Activated T-cell treated with anti-CD3 and anti-CD28 coated beads, Interleukin-2, amount 50 U/mL, for 48 hours (primary cell): Measurements from ENCODE around the gene DNM3.
"Not testable (repeated sequence)": the region's sequence is repeated elsewhere in the genome, so short reads cannot be mapped to it uniquely, and the experiment has no call there.

Experiments used
- DNase-seq, 2 experiments: peaks; one replicate each; pipeline ENCODE4 v3.0.0-alpha.2; 2020

The DNM3 gene

DNA sequence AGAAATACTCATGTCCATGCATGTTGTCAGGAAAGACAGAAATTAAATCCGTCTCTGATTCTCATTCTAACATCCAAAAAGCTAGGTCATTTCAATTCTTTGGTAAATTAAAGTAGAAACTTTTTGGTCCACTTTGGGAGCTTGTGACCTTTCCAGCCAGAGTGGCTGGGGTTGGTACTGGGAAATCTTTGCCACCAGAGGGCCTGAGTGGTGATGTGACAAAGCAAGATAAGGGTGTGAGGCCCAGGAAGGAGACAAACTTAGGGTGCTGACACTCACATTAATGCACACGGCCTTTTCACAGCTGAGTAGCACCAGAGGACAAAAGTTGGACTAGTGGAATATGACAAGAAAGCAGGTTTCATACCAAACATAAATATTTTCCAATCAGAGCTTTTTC lies 144.3 kb downstream of the DNM3 start:
- no peak for DNase-seq

DNA sequence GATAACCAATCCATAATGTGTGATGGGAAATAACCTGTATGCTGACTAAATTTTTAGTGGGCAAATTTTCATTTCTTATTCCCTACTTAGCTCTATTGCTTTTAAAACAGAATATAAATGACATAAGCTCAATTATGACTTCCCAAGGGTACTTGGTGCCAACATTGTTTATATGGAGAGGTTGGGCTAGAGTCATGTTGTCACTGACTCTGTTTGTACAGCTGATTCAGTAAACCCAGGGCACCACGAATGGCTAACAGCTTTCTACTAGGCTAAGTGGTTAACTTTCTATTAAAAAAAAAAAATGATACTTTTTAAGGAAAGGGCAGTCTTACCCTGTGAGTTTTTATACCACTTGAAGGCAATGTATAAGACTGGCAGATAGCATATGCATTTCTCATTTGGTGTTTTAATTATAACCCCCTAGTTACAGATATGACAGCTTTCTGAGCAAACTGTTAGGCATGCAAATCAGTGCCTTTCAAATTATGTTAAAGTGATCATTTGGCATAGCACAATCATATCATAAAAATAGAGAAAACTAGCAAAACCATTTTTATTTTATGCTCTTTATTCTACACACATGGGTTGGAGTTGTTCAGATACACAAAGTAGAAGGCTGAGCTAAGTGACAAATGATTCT lies 147.1 kb downstream of the DNM3 start:
- DNase-seq: no peak

DNA sequence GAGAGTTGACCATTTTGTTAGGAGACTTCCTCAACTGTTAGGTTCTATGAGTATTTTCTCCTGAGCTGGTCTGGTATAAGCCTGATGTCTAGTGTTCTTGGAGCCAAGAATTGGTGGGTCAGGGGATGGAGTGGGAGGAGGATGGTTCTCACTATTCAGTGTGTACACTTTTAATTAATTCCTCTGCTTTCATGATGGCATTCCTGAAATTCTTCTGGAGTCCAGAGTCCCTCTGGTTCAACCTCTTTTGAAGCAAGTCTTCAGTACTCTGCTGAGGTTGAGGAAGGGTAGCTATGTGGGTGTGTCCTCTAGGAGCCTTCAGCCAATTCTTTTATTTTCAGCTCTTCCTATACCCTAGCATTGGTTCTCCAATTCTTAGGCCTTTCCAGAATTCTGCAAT lies 149.1 kb downstream of the DNM3 start:
- no peak for DNase-seq

DNA sequence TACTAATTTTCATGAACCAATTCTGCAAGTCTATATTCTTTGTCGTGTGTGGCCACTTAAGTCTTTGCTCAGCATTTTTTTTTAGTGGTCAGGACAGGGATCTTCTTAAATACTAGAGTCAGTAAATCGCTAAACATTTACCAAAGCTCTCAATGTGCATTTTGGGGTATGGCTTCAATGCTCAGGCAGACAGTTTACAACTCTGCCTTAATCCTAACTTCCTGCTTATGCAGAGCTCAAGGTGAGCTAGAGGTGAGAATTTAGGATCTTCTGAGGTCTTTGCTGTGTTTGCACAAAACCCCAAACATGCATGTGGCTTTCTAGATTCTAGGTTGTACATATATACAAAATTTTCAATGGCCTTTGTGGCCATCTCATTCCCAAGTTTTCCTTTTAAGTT lies 153.0 kb downstream of the DNM3 start:
- no peak for DNase-seq

DNA sequence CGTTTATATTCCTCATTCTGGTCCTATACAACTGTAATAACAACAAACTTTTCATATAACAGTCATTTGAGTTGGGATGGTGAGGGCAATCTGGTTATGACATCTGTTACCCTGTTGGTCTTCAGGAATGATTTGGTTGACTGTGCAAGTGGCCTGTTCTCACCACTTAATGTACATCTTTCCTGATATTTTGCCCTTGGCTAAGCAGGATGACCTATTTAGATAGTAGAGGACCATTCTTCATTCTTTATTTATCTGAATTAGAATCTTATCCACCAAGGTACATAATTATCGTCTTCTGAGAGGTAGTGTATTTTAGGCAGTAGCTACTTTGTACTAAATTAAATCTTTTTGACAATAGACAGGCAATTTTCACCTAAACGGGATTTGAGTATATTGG lies 154.3 kb downstream of the DNM3 start:
- DNase-seq: no peak

DNA sequence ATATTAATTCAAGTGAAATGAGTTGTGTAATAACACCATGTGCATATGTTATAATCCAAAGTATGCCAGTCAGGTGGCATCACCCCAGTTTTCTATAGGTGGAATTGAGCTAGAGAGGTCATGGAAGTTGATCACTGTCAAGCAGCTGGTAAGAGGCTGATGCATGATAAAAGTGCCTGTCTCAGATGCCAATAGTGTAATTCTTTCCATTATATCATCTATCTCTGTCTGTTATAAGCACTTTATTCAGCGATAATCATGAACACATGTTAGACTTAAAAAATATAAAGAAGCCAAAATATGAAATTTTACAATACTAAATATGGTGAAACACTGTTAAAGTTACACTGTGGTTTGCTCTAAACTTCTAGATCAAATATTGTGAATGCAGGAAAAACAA lies 156.6 kb downstream of the DNM3 start:
- DNase-seq: no peak

DNA sequence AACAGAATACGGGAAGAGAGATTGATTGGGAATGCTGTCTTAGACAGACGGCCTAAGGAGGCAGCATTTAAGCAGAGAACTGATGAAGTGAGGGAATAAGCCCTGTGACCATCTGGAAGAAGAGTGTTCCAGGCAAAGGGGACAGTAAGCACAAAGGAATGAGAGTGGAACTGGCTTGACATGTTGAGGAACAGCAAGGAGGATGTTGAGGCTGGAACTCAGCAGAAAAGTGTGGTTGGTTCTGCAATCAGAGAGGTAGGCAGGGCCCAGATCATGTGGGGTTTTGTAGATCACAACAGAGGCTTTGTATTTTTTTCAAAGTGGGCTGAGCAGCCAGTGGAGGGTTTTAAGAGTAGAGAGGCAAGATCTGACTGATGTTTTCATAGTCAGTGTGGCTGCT lies 157.4 kb downstream of the DNM3 start:
- DNase-seq: no peak

DNA sequence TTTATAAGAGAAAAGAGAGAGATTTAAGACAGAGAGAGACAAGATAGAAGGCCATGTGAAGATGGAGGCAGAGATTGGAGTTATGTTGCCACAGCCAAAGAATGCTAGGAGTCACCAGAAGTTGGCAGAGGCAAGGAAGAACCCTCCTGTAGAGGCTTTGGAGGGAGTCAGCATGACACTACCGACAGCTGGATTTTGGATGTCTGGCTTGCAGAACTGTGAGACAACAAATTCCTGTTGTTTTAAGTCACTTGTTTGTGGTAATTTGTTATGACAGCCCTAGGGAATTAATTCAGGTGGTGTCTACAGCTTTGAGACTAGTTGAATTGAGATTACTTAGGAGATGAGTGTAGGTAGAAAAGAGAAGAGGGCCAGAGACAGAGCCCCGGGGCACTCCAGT lies 158.5 kb downstream of the DNM3 start:
- no peak for DNase-seq

DNA sequence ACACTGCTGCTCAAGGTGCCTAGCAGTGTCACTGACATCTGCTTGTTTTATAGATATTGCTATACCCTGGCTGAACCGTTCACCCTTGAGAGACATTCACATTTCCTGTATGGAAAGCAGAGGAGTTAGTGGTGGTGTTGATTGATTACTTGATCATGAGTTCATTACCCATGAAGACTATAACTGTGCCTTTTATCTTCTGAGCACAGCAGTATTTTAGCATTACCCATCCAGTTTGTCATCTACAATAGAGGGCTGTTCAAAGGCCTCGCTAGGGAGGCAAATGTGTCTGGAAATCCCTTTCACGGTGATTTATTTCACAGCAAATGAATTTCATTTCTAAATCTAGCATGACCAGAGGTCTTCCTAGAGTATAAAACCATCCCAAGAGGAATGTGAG lies 160.0 kb downstream of the DNM3 start:
- DNase-seq: no peak

DNA sequence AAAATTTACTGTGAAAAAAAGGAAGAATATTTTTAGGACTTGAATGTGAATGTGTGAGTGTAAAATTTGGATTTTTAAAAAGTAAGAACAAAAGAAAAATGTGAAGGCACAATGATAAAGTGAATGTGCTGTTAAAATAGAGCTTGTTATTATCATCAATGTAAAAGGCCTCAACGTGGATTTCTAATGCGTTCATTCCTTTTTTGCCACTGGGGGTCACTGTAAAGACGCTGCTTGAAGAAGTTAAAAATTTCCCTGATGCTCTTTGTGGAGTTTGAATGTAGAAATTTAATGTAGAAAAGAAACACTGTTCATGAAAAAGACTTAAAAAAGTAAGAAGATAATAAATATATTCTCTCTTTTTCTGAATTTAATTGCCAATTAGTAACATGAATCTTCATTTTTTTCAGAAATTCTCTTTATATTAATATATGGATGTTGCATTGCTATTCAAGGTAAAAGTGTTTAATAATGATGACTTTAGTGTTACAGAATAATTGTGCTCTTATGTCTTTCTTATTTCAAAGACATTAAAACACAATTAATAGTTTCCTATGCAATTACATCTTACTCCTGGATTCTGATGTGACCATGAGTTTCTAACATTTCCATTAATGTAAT lies 161.5 kb downstream of the DNM3 start:
- DNase-seq: peak in 1 of 2 experiments; percentile 19

DNA sequence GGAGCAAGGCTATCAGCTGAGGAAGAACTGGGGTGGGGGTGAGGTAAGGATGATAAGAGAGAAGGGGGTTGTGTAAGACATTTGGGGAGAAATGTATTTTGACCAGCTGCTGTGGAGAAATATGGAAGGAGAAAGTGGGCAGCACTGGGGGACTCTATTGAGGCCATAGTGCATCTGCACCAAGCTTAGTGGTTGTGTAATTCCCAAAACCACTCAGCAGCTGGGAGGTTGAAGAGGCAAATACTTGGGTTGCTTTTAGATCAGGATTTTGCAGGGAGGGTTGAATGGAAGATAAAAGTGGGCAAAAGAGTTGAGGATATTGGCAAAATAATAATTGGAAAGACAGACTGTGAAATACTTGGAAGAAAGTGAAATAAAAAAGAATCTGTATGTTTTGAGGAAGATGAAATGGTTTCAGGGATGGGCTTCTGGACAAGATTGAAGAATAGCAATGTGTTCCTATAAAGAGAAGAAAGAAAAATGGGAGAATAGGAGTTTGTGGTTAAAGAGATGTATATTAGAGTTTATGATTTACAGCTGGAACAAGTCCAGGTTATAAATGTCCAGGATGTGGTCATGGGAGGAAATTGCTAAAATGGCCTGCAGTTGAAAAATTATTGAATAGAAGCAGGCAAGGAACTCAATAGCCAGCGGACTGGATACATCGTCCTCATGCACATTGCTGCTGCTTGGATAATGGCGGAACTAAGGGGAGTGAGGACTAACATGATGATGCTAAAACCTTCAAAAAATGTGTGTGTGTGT lies 162.7 kb downstream of the DNM3 start:
- DNase-seq: no peak

DNA sequence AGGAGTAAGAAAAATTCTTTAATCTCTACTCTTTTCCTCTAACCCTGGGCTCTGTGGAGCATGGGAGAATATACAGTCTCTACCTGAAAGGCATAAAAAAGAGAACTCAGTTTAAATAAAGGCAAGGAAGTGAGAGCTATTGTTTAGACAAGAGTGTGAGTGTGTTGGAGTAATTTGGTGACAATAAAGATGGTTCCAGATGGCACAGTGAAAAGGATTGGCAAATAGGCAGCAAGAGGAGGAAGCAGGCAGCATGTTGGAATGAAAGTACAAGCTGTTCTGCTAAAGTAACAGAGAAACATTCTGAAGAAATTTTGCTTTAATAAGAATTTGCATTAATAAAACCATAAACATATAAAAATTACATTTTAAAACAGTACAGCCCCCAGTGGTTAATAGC lies 163.4 kb downstream of the DNM3 start:
- DNase-seq: no peak

DNA sequence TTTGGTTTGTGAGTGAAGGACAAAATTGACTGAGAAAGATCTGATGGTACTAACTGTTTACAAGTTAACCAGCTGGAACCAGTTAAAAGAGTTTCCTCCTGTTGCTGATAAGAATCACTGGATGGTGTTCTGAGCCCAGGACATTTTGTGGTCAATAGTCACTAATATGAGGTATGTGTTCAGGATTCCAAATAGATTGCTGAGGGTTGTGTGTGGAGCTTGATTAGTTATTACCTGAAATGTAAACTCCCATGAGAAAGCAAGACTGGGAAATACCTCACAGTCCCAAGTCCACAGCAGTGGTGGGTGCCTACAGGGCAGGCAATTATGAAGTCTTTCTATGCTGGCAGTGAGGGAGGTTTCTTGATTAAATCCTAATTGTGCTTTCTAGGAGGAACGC lies 164.6 kb downstream of the DNM3 start:
- no peak for DNase-seq

DNA sequence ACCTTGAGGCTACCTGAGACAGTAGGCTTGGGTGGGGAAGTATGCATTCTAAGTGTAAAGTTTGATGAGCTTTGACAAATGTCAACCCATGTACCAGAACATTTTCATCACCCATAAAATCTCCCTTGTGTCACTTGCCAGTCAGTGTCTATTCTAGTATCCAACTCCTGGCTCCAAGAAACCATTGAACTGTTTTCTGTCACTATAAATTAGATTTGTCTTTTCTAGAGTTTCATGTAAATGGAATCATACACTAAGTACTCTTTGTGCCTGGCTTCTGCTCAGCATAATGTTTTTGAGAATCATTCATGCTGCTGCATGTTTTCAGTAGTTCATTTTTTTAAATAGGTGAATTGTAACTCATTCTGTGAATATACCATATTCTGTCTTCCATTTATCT lies 165.4 kb downstream of the DNM3 start:
- no peak for DNase-seq

DNA sequence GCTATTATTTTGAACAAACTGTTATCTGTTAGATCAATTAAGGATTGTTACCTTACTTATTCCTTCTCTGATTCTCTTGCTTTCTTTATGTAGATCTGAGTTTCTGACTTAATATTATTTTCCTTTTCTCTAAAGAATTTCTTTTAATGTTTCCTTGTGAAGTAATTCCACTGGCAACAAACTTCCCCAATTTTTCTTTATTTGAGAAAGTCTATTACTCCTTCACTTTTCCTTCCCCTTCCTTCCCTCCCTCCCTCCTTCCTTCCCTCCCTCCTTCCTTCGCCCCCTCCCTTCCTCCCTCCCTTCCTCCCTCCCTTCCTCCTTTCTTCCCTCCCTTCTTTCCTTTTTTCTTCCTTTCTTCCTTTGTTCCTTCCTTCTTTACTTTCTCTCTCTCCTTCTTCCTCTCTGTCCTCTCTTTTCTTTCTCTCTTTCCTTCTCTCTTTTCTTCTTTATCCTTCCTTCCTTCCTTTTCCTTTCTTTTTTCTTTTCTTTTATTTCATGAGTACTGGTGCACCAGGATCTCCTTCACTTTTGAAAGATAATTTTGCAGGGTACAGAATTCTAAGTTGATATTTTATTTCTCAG lies 177.5 kb downstream of the DNM3 start:
- DNase-seq: no peak

DNA sequence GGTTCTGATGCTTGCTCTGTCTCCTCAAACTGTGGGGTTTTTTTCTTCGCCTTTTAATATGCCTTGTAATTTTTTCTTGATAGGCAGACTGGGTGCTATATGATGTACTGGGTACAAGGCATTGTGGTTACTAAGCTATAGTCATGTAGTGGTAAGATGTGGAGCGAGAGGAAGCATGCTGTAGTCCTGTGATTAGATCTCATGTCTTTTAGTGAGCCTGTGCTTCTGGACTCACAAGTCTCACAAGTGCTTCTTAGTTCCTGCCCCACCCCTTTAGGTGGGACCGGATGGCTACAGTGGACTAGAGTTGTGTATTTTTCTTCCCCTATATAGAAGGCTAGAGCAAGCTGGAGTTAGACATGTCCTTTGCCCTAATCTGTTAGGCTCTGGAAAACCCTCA lies 178.7 kb downstream of the DNM3 start:
- DNase-seq: no peak

DNA sequence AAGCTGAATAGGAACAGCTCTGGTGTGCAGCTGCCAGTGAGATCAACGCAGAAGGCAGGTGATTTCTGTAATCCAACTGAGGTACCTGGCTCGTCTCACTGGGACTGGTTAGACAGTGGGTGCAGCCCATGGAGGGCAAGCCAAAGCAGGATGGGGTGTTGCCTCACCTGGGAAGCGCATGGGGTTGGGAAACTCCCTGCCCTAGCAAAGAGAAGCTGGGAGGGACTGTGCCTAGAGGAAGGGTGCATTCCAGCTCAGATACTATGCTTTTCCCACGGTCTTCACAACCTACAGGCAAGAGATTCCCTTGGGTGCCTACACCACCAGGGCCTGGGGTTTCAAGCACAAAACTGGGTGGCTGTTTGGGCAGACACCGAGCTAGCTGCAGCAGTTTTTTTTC lies 183.2 kb downstream of the DNM3 start:
- DNase-seq: no peak

DNA sequence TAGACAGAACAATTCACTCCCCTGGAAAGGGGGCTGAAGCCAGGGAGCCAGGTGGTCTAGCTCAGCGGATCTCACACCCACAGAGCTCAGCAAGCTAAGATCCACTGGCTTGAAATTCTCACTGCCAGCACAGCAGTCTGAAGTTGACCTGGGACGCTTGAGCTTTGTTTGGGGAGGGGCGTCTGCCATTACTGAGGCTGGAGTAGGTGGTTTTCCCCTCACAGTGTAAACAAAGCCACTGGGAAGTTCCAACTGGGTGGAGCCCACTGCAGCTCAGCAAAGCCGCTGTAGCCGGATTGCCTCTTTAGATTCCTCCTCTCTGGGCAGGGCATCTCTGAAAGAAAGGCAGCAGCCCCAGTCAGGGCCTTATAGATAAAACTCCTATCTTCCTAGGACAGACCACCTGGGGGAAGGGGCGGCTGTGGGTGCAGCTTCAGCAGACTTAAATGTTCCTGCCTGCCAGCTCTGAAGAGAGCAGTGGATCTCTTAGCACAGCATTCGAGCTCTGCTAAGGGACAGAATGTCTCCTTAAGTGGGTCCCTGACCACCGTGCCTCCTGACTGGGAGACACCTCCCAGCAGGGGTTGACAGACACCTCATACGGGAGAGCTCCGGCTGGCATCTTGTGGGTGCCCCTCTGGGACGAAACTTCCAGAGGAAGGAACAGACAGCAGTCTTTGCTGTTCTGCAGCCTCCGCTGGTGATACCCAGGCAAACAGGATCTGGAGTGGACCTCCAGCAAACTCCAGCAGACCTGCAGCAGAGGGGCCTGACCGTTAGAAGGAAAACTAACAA lies 183.8 kb downstream of the DNM3 start:
- DNase-seq: not testable (repeated sequence)

DNA sequence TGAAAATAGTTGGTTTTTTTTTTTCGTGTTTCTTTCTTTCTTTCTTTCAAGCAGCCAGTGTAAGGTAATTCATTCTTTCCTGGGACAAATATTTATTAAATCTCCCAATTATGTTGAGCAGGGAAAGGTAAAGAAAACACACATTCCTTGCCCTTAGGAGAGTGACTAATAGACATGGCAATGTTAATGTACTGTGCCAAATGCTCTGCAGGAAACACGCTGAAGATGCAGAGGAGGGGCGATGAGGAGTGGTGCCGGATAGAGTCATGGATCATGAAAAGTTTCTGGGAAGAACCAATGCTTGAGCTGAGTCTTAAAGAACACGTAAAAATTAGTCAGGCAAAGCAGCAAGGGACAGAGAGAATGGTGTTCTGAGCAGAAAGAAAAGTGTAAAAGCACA lies 199.2 kb downstream of the DNM3 start:
- no peak for DNase-seq

DNA sequence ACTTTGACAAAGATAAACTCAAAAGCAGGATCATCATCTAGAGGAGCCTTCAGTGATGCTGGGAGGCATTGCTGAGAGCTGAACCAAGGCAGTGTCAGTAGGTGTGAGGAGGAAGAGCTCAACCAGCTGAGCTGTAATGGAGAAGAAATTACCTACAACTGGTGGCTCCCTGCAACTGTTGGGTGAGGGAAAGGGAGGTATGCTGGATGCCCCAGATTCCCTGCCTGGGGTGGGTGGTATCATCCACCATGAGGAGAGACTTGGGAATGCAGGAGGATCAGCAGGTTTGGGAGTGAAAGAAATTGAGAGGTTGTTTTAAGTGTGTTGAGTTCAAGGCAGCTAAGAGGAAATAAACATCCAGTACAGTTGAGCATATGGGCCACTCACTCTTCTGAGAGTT lies 199.8 kb downstream of the DNM3 start:
- no peak for DNase-seq

DNA sequence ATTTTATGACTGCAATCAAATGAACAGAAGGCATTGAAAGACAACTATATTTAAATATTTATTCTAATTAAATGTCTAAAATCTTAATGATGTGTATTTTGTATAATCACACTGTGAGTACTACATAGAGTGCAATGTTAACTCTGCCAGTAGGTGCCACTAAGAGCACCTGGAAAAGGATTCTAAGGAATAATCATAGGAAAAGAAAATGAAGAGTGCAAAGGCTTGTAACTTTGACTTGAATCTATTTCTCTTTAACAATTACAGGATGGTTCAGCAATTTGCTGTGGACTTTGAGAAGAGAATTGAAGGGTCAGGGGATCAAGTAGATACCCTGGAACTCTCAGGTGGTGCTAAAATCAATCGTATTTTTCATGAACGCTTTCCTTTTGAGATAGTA lies 200.4 kb downstream of the DNM3 start:
- DNase-seq: no peak

DNA sequence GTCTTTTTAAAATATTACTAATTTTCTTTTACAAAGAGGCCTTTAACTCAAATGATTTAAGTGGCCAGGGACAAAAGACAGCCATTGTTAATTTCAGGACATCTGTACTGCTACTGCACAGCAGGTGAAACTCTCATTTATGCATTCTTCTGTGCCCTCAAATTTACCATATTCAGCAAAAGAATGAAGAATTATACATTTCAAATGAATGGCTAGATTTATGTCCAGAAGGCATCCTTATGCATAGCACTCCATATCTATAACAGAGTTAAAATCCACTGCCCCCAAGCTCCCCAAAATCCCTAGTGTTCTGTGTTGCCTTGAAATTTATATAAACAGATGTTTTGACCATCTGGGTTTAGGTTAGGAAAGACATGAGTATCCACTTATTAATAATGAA lies 202.6 kb downstream of the DNM3 start:
- no peak for DNase-seq

DNA sequence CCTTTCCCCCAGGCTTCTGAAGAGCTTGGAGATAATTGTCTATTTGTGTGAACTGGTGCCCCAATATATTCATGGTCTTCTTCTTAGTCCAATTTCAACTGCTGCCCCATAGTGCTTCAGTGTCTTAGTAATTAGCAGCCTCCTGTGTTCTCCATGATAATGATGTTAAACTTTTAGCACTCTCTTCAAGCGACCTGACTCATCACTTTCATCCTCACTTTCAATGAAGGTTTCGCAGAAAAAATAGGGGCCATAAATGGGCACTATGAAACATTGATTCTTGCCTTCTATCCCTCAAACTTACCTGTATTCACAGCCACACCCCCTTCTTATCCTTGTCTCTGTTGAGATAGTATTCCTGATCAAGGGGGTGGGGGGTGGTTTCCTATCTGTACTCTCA lies 210.6 kb downstream of the DNM3 start:
- DNase-seq: no peak
